Left kidney (tissue), 2 donors: ENCODE measurements around the gene MT1M. TPM values are rescaled to one million over a fixed set of nuclear protein-coding genes. Genes with fewer than 3 reads are reported as not detected.
"Not testable (repeated sequence)": the region's sequence is repeated elsewhere in the genome, so short reads cannot be mapped to it uniquely, and the experiment has no call there.

Experiments
- DNase-seq: peaks from one replicate; pipeline ENCODE4 v3.0.0-alpha.2; 2013
- polyA plus RNA-seq: library from polyadenylated mRNA; unstranded; fragments of 120-200 nt; gene quantifications from one replicate; pipeline ENCODE4 v1.2.1, GENCODE V29; 2013; ENCODE audit not compliant: insufficient read length

The MT1M gene
- polyA plus RNA-seq, 1 donor, result 0.30 TPM

GRCh38 chr16:56649271-56649670, 16.8 kb downstream of the MT1M start:
- no peak for DNase-seq

GRCh38 chr16:56649820-56650219, 17.4 kb downstream of the MT1M start:
- DNase-seq, result no peak

DNA sequence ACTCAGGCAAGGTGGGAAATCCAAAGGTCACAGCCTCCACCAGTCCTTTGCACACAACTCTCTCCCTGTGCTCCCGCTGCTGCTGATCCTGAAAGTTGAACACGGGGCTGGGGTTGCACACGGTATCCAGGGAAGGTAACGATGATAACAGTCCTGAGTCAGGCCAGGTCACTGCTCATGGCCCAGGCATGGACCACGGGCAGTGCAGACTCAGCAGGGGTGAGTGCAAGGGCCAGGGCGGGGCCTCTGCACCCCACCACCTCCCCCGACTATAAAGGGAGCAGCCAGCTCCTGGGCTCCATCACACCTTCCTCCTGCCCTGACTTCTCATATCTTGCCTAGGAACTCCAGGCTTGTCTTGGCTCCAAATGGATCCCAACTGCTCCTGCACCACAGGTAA, 19.1 kb downstream of the MT1M start, which contains the start of gene MT1B:
MT1B (plus strand) TSS at position 301 of the 400 bp plus-strand sequence; CDS start at position 369, 68 bp downstream.
- DNase-seq, result no peak

GRCh38 chr16:56652600-56652999, 20.1 kb downstream of the MT1M start:
- DNase-seq, result no peak

DNA sequence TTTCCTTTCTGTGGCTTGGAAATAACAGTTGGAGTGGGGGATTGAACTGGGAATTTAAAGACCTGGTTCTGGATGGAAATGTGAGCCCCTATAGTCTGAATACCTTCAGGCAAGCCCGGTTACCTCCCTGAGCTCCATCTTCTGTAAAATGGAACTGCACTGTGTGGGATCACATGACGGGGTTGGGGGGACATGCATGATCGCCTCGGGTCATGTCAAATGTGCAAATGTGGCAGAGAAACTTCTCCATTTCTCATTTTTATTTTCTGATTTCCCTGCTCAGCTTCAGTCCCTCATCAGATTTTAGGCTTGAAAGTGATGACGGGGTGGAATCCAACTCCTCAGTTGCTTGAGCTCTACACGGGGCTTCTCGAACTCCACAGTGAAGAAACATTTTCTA, 20.8 kb downstream of the MT1M start:
- no peak for DNase-seq

GRCh38 chr16:56657555-56658326, 25.3 kb downstream of the MT1M start, which contains the start of gene MT1F:
MT1F (plus strand) TSS chr16:56657959; CDS start chr16:56658059, 100 bp downstream.
- peak; percentile 64 for DNase-seq

GRCh38 chr16:56658327-56658875, 25.9 kb downstream of the MT1M start:
- no peak for DNase-seq

DNA sequence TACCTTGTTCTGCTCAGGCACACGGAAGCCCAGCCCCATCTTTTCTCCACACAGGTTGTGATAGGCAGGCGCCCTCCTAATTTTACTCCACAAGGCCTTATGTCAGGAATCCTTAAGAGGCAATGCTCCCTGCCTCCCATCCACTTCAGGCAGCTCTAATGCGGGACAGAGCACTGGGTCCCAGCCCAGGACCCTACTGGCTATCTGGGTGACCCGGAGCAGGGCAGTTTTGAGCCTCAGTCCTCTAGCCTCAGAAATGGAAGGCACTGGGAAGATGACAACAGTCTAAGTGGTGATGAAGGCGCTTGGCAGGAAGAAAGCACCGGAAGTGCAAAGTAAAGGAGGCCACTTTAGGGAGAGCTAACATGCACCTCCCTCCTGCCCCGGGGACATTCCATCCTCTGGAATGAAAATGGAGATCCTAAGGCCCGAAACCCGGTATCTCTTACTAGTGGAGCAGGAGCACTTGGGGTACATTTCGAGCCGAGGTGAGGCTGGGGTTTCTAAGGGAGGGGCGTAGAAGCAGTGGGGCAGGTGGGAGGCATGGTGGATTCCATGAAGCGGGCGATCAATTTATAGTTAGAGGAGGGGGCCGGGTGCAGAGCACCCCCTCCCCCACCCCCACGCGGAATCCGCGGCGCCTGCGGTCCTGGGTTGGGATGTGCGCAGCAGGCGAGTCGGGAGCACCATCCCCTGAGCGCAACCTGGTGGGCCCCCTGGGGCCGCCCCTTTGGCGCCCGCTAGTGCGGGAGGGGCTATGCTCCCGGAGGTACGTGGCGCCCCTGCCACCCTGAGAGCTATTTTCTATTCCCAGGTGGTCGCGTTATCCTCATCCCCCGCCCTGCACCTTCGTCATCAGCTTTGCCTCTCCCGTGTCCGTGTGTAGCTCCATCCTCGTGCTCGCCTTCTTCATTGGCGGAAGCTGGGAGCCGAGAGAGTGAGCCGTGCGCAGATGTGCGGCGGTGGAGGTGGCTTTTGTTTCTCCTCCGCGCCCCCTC, 30.2 kb downstream of the MT1M start:
- DNase-seq, result no peak

- no peak for DNase-seq
These were observed 32.0 kb downstream of the MT1M start for GRCh38 chr16:56664506-56664905.

GRCh38 chr16:56665286-56666261, 33.1 kb downstream of the MT1M start:
- not testable (repeated sequence) for DNase-seq

GRCh38 chr16:56667581-56668571, 35.4 kb downstream of the MT1M start, which contains the start of gene MT1G:
MT1G (minus strand) TSS chr16:56668065; CDS start chr16:56667993, 72 bp downstream.
- DNase-seq, result no peak

DNA sequence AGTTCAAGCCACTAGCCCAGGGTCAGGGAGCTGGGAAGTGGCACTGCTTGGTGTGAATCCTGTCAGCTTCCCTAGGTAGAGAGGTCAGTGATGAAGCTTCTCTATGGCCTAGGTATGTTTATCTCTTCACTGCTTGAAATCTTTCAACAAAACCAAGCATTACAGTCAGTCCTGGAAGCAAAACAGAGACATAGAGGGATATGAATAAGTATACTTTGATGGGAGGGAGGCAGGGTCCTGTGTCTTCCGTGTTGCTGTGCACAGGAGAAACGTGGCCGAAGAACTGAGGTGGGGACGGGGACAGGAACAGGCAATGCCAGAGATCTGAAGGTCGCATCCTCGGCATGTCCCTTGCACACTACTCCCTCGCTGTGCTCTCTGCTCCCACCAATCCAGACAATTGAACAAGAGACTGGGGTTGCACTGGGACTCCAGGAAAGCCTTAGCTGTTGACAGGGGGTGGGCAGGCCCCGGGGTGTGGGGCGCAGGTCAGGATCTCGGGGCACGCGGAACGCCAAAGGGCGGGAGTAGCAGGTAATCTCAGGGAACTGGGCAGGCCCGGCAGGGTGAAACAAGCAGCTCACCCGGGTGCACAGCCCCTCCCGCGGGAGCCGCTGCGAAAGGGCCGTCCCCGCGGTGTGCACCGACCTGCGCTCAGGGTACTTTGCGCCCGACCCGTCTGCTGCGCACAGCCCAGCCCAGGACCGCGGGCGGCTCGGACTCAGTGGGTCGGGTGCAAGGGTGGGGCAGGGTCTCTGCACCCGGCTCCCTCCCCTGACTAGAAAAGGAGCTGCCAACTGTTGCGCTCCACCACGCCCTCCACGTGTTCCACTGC, 36.8 kb downstream of the MT1M start, which contains the start of gene MT1H:
MT1H (plus strand) TSS at position 810 of the 835 bp plus-strand sequence. CDS start 71 bp downstream, outside the sequence.
- DNase-seq, result no peak

DNA sequence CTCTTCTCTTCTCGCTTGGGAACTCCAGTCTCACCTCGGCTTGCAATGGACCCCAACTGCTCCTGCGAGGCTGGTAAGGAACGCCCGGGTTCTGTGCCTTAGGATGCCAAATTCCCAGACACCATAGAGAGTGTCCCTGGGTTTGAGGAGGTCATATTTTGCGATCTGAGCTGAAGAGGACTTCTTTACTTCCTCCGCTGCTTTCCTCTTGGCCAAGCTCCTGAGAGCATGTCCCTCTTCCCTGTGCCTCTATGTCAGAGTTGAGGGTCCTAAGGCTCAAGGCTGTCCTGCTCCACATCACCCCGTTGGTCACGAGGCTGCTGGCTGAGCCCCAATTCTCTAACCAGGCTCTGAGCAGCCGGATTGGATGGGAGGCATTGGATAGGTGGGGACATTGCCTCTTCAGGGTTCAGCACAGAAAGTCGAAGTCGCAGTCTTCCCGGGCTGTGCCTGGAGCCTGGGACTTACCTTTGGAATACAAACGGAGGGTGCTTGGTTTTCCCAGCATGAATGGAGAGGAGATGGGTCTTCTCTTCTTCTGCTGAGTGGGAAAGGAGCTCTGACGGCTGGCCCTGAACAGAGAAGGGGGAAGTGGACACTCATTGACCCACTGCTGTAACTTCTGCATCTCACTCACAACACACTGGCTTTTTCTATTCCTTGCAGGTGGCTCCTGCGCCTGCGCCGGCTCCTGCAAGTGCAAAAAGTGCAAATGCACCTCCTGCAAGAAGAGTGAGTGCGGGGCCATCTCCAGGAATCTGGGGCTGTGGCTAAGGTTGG, 37.6 kb downstream of the MT1M start:
- DNase-seq, result no peak

GRCh38 chr16:56670620-56670934, 38.1 kb downstream of the MT1M start:
- DNase-seq, result no peak

GRCh38 chr16:56671691-56672090, 39.2 kb downstream of the MT1M start:
- DNase-seq, result not testable (repeated sequence)

DNA sequence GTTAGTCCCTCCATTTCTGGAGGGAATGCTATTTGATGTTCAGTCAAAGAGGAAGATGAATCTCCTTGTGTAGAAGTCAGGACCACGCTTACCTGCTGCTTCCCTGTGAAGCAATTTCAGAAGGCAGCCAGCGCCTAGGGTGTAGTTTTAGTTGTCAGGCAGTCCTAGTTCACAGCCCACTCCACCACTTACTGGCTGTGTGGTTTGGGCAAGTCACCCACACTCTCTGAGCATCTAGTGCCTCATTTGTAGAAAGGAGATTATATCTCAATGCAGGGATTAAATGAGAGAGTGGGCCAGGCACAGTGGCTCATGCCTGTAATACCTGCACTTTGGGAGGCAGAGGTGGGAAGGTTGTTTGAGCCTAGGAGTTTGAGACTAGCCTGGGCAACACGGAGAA, 39.7 kb downstream of the MT1M start:
- not testable (repeated sequence) for DNase-seq

DNA sequence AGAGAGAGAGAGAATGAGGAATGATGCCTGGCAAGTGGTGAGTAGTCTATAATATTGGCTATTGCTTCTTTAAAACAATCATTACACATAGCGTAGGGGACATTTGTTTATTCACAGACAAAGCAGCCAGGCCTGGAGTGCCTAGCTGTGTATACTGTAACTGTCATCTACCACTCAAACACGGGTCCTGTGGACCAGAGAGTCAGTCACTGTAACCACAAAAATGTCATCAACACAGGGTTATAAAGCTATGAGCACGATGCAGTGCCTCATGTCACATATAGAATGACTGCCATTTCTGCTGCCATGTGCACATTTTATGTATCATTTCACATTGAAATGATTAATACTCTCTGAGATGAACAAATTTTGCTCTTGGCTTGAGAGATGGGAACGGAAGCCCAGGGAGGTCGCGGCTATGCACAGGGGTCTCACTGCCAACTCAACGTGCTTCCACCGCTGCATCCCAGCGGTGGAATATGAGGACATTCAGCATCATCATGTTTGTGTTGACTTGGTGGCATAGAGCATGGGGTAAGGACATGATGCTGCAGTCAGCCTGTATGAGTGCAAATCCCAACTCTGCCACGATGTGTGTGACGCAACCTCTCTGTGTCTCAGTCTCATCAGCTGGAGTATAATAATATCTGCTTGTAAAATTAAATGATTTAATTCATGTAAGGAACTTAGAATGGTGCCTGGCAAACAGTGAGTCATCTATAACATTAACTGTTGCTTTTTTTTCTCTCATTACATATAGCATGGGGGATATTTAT, 40.5 kb downstream of the MT1M start:
- DNase-seq, result no peak
